CD4-positive, CD25-positive, alpha-beta regulatory T cell (primary cell): ENCODE data around the gene FRMD4B. TPM values are rescaled to one million over a fixed set of nuclear protein-coding genes. Genes with fewer than 3 reads are reported as not detected.

Experiments
- ATAC-seq, 2 donors: fragments of 150-1000 bp; cut with Tn5 transposase; one replicate each; pipeline ENCODE4 v1.10.0; 2021; ENCODE audit warnings: low read depth in 2 of 2, moderate number of reproducible peaks in 2 of 2, moderate library complexity in 1 of 2
- DNase-seq, 3 donors: peaks; one replicate each; pipeline versions ENCODE4 v3.0.0 to v3.0.0-alpha.2; 2012 to 2022; ENCODE audit warnings: mixed read lengths in 1 of 3
- H3K27ac ChIP-seq: one replicate; pipeline ENCODE4 v1.7.0; 2013; ENCODE audit warnings: mild to moderate bottlenecking, low read length; ENCODE audit not compliant: insufficient read depth, poor library complexity, severe bottlenecking
- H3K27me3 ChIP-seq: one replicate; pipeline ENCODE4 v1.7.0; 2013; ENCODE audit warnings: low read length; ENCODE audit not compliant: control insufficient read depth, insufficient read depth
- H3K36me3 ChIP-seq: one replicate; pipeline ENCODE4 v1.7.0; 2013; ENCODE audit warnings: mild to moderate bottlenecking, low read length, moderate library complexity; ENCODE audit not compliant: control insufficient read depth, insufficient read depth
- H3K4me1 ChIP-seq: 2 replicates; pipeline ENCODE4 v1.7.0; 2013; ENCODE audit warnings: mild to moderate bottlenecking, low read length; ENCODE audit not compliant: insufficient read depth, control insufficient read depth, poor library complexity, severe bottlenecking
- H3K4me3 ChIP-seq: one replicate; pipeline ENCODE4 v1.7.0; 2013; ENCODE audit warnings: low read depth, mild to moderate bottlenecking, low read length, moderate library complexity
- H3K9me3 ChIP-seq, 2 experiments: 1 replicate in 1 of 2; 2 replicates in 1 of 2; pipeline ENCODE4 v1.7.0; 2013; ENCODE audit warnings: low read length in 2 of 2, mild to moderate bottlenecking in 1 of 2, moderate library complexity in 1 of 2; ENCODE audit not compliant: control insufficient read depth in 2 of 2
- H3K27ac Mint-ChIP-seq, 3 donors: one replicate each; pipeline ENCODE4 v1.8.0; 2020 to 2022; ENCODE audit warnings: mild to moderate bottlenecking in 3 of 3, mixed read lengths in 3 of 3, moderate library complexity in 2 of 3
- H3K27me3 Mint-ChIP-seq: one replicate; pipeline ENCODE4 v1.8.0; 2022; ENCODE audit warnings: mild to moderate bottlenecking, mixed read lengths
- H3K36me3 Mint-ChIP-seq: one replicate; pipeline ENCODE4 v1.8.0; 2020; ENCODE audit warnings: mixed read lengths
- H3K4me1 Mint-ChIP-seq, 4 donors: one replicate each; pipeline ENCODE4 v1.8.0; 2020 to 2022; ENCODE audit warnings: mixed read lengths in 4 of 4, mild to moderate bottlenecking in 1 of 4
- H3K4me3 Mint-ChIP-seq, 4 donors: one replicate each; pipeline ENCODE4 v1.8.0; 2020 to 2022; ENCODE audit warnings: mild to moderate bottlenecking in 4 of 4, mixed read lengths in 4 of 4, moderate library complexity in 3 of 4
- H3K9me3 Mint-ChIP-seq, 7 donors: one replicate each; pipeline ENCODE4 v1.8.0; 2020 to 2022; ENCODE audit warnings: mixed read lengths in 7 of 7, mild to moderate bottlenecking in 3 of 7, moderate library complexity in 2 of 7
- polyA plus RNA-seq, 4 donors: library from polyadenylated mRNA; unstranded; fragments of 300-500 nt; fragmentation: Illumina TruSeq; gene quantifications; one replicate each; pipeline ENCODE4 v1.2.3, GENCODE V29; 2021
- total RNA-seq: library from RNA; stranded (reverse); gene quantifications from one replicate; pipeline ENCODE4 v1.2.3, GENCODE V29; 2022

Gene FRMD4B
- total and polyA plus RNA-seq, 5 donors from 2014 or later: 8.6 to 54.7 (median 9.8) TPM

DNA sequence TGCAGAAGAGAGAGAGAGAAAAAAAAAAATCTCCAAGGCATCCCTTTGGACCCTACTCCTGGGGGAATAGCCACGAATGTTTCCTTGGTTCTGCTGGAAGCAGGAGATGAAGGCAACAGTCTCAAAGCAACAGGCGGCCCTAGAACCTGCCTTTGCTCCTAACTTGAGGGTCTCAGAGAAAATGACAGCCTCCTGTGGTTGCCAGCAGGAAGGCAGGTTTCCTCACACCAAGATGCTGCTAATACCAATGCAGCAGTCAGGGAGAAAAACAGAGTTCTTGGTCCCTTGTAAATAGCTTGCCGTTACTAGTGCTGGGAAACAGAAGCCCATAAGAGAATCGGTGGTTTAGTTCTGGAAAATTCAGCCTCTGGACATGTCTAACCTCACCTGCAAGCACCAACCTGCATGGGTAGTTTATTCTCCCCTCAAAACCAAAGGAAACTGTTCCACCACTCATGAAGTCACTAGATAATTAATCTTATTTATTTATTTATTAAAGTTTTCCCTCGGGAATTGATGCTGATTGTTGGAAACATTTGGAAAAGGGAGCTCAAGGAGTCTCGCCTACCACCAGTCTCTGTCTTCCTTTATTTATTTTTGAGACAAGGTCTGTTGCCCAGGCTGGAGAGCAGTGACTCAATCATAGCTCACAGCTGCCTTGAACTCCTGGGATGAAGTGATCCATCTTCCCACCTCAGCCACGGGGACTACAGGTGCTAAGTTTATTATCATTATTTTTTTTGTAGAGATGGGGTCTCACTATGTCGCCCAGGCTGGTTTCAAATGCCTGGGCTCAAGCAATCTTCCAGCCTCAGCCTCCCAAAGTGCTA is 883 bp upstream of the FRMD4B start:
- Histone ChIP-seq H3K4me3 (no peak overlapping the region), H3K36me3 (no peaks in the 10 kb centered on the region), H3K9me3 (no peaks in the 10 kb centered on the region), H3K27me3 (peaks cover 28% of the 10 kb centered on the region), H3K27ac (no peak overlapping the region), H3K4me1 (peaks cover 5% of the 10 kb centered on the region)
- Mint-ChIP-seq H3K4me1 (peaks cover 0 to 7% (median 2%) of the 10 kb centered on the region in 4 donors), H3K36me3 (no peaks in the 10 kb centered on the region), H3K27ac (no peak overlapping the region), H3K4me3 (peak overlapping the region in 2 of 4 donors; percentile 50 to 59), H3K9me3 (peaks cover 0 to 5% (median 0%) of the 10 kb centered on the region in 7 donors), H3K27me3 (peaks cover 75% of the 10 kb centered on the region)
- ATAC-seq (no peak), DNase-seq (no peak)

DNA sequence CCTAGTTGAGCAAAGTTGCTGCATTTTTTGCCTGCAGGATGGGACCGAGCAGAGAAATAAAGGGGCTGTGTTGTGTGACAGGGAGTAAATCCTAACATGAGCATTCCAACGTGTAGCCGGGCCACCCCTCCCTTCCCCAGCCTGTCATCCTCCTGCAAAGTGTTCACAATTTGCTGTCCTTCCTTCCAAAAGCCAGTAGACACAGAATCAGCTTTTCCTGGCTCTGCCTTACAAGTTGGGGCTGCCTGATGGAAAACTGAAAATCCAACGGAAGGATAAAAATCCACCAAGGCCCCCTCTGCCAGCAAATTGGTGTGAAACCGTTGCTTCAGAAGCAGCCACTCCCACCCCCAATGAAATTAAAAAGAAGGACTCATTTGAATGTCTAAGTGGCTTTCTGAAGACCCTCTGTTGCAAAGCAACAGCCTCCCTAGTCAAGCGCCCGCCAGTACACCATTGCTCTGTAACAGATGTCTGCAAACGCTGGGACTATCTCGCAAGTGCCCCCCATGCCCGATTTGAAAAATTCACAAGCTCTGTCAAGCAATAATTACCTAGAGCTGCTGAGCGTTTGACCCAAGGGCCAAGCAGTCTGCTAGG is 665 bp downstream of the FRMD4B start:
- Histone ChIP-seq H3K27me3 (peaks cover 37% of the 10 kb centered on the region), H3K4me1 (peaks cover 5% of the 10 kb centered on the region), H3K9me3 (no peaks in the 10 kb centered on the region), H3K36me3 (no peaks in the 10 kb centered on the region), H3K4me3 (no peak overlapping the region), H3K27ac (no peak overlapping the region)
- ATAC-seq: no peak
- Mint-ChIP-seq H3K9me3 (peaks cover 0 to 8% (median 0%) of the 10 kb centered on the region in 7 donors), H3K36me3 (no peaks in the 10 kb centered on the region), H3K27ac (no peak overlapping the region), H3K27me3 (peaks cover 82% of the 10 kb centered on the region), H3K4me1 (peaks cover 0 to 7% (median 2%) of the 10 kb centered on the region in 4 donors), H3K4me3 (no peak overlapping the region)
- DNase-seq: no peak

DNA sequence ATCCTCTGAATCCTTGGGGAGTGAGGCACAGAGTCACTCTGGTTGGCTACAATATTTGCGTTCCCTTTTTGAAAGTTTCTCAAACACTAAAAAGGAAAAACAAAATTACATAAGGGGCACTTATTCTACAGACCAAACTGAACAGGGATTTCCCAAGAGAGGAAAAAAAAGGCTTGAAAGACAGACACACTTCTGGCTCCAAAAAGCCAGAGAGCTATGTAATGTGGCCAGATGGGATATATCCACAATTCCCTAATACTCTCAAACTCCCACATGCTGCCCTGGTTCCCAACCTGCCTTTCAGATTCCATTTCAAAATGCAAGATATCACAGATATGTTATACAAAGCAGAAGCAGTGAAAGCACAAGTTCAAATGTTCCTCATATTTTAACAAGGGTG is 1.6 kb downstream of the FRMD4B start:
- Histone ChIP-seq H3K4me3 (no peak overlapping the region), H3K27ac (no peak overlapping the region), H3K4me1 (peaks cover 5% of the 10 kb centered on the region), H3K36me3 (no peaks in the 10 kb centered on the region), H3K9me3 (no peaks in the 10 kb centered on the region), H3K27me3 (peaks cover 40% of the 10 kb centered on the region)
- DNase-seq: no peak
- H3K4me3 Mint-ChIP-seq: no peak overlapping the region
- no peaks in the 10 kb centered on the region for H3K36me3 Mint-ChIP-seq
- no peak overlapping the region for H3K27ac Mint-ChIP-seq
- no peak for ATAC-seq
- H3K27me3 Mint-ChIP-seq: peaks cover 80% of the 10 kb centered on the region
- H3K9me3 Mint-ChIP-seq: peaks cover 0 to 8% (median 0%) of the 10 kb centered on the region in 7 donors
- peaks cover 0 to 7% (median 2%) of the 10 kb centered on the region in 4 donors for H3K4me1 Mint-ChIP-seq

- Histone ChIP-seq H3K4me3 (no peak overlapping the region), H3K27ac (no peak overlapping the region), H3K36me3 (no peaks in the 10 kb centered on the region), H3K27me3 (peaks cover 31% of the 10 kb centered on the region), H3K9me3 (no peaks in the 10 kb centered on the region), H3K4me1 (no peaks in the 10 kb centered on the region)
- H3K27me3 Mint-ChIP-seq: peaks cover 49% of the 10 kb centered on the region
- DNase-seq (no peak), ATAC-seq (no peak)
- H3K9me3 Mint-ChIP-seq: peaks cover 0 to 6% (median 0%) of the 10 kb centered on the region in 7 donors
- H3K4me1 Mint-ChIP-seq: no peaks in the 10 kb centered on the region
- no peak overlapping the region for H3K27ac Mint-ChIP-seq
- H3K4me3 Mint-ChIP-seq: no peak overlapping the region
- H3K36me3 Mint-ChIP-seq: no peaks in the 10 kb centered on the region
Observed at GRCh38 chr3:69379661-69380060, 6.2 kb downstream of the FRMD4B start.

DNA sequence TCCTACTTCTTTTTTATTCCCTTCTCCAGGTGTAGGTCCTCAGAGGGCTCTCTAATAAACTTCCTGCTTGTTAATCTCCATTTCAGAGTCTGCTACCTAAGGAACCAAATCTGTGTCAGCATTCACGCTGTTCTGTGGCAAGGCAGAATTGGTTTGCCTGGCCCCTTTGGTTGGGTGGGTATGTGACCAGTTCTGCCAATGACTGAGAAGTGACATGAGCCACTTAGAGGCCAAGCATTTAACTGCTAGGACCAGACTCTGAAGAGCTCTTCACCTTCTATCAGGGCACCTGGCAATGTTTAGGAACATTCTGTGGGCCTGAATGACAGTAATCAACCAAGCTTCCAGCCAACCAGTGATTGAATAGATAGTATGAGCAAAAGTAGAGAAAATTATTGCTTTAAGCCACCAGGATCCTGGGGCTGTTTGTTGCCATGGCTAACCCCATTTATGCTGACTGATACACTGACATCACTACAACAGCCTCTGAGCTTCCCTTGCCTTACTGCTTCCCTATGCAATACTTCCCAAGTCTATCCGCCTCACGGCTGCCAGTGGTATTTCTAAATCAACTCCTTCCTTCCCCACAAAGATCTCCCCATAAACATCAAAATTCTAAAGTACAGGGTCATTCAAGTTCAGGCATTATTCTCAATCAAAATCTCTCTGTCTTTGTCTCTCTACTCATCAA is 7.6 kb downstream of the FRMD4B start:
- Mint-ChIP-seq H3K27ac (no peak overlapping the region), H3K4me1 (no peaks in the 10 kb centered on the region)
- H3K27ac ChIP-seq: no peak overlapping the region

DNA sequence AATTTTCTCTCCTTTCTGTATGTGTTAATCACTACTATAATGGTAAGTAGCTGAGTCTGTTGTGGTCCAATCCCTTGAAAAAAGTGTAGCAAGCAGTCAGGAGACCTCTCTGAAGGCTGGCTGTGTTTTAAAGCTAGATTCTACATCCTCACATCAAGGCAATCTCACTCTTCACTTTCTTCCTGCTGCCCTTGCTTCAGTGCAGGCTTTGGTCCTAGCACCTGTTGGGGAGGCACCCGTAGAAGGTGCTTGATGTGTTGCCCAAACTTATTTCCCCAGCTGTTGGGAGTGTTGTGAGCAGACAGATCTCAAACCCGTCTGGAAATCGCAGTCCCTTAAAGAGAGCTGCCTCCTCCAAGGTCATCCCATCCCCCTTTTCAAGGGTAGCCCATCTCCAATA is 8.6 kb downstream of the FRMD4B start:
- ATAC-seq (no peak), DNase-seq (no peak)
- Mint-ChIP-seq H3K4me1 (no peaks in the 10 kb centered on the region), H3K27me3 (peaks cover 43% of the 10 kb centered on the region), H3K27ac (no peak overlapping the region), H3K4me3 (no peak overlapping the region), H3K36me3 (no peaks in the 10 kb centered on the region), H3K9me3 (peaks cover 0 to 6% (median 0%) of the 10 kb centered on the region in 7 donors)
- Histone ChIP-seq H3K27ac (no peak overlapping the region), H3K4me1 (no peaks in the 10 kb centered on the region), H3K36me3 (no peaks in the 10 kb centered on the region), H3K4me3 (no peak overlapping the region), H3K27me3 (peaks cover 23% of the 10 kb centered on the region), H3K9me3 (no peaks in the 10 kb centered on the region)

More for the DNA sequence above, 7.6 kb downstream of the FRMD4B start:
- Histone ChIP-seq H3K9me3 (no peaks in the 10 kb centered on the region), H3K4me1 (no peaks in the 10 kb centered on the region), H3K4me3 (no peak overlapping the region), H3K36me3 (no peaks in the 10 kb centered on the region), H3K27me3 (peaks cover 31% of the 10 kb centered on the region)
- DNase-seq (no peak), ATAC-seq (no peak)
- Mint-ChIP-seq H3K27me3 (peaks cover 42% of the 10 kb centered on the region), H3K9me3 (peaks cover 0 to 6% (median 0%) of the 10 kb centered on the region in 7 donors), H3K4me3 (no peak overlapping the region), H3K36me3 (no peaks in the 10 kb centered on the region)

- peaks cover 0 to 6% (median 0%) of the 10 kb centered on the region in 7 donors for H3K9me3 Mint-ChIP-seq
- no peaks in the 10 kb centered on the region for H3K36me3 Mint-ChIP-seq
Observed at GRCh38 chr3:69376731-69377130, 9.2 kb downstream of the FRMD4B start.

More at GRCh38 chr3:69376731-69377130, 9.2 kb downstream of the FRMD4B start:
- Histone ChIP-seq H3K27me3 (peaks cover 23% of the 10 kb centered on the region), H3K27ac (no peak overlapping the region), H3K4me1 (no peaks in the 10 kb centered on the region), H3K9me3 (no peaks in the 10 kb centered on the region), H3K36me3 (no peaks in the 10 kb centered on the region), H3K4me3 (no peak overlapping the region)
- ATAC-seq (no peak), DNase-seq (no peak)
- no peaks in the 10 kb centered on the region for H3K4me1 Mint-ChIP-seq
- no peak overlapping the region for H3K4me3 Mint-ChIP-seq
- H3K27ac Mint-ChIP-seq: no peak overlapping the region
- peaks cover 38% of the 10 kb centered on the region for H3K27me3 Mint-ChIP-seq
